Tibial artery (tissue), 4 donors: ENCODE data around the gene VSIG1.

Experiments used
- DNase-seq, 2 donors: peaks; one replicate each; pipeline ENCODE4 v3.0.0-alpha.2; 2019
- H3K27ac ChIP-seq, 2 donors: fragments of 200-600 bp; sonication (generic) in 1 of 2; 1 replicate in 1 of 2; 2 replicates in 1 of 2; pipeline ENCODE4 v1.5.1; 2018 to 2019; ENCODE audit warnings: mild to moderate bottlenecking in 1 of 2
- H3K27me3 ChIP-seq, 2 donors: fragments of 200-600 bp; sonication (generic) in 1 of 2; one replicate each; pipeline versions ENCODE4 v1.5.1 to v1.6.0; 2016 to 2019
- H3K36me3 ChIP-seq, 3 donors: fragments of 200-600 bp; sonication (generic) in 2 of 3; one replicate each; pipeline ENCODE4 v1.5.1; 2016 to 2019; ENCODE audit warnings: mild to moderate bottlenecking in 2 of 3
- H3K4me1 ChIP-seq, 4 donors: fragments of 200-600 bp; sonication (generic) in 2 of 4; 1 replicate in 3 of 4; 2 replicates in 1 of 4; pipeline ENCODE4 v1.5.1; 2016 to 2019
- H3K4me3 ChIP-seq, 2 donors: fragments of 200-600 bp; sonication (generic) in 1 of 2; 1 replicate in 1 of 2; 2 replicates in 1 of 2; pipeline ENCODE4 v1.5.1; 2018 to 2019; ENCODE audit warnings: mild to moderate bottlenecking in 2 of 2
- H3K9me3 ChIP-seq, 3 donors: fragments of 200-600 bp; sonication (generic) in 1 of 3; one replicate each; pipeline ENCODE4 v1.5.1; 2016 to 2019
- intact Hi-C: fragments of 100-400 bp; cut with DNase I; formaldehyde crosslinking; loops from one replicate; pipeline ENCODE4 v1.15.0; 2023; ENCODE audit warnings: low total_unique reads
- TF ChIP-seq, protein P1 (sequence below), 2 experiments: fragments of 200-600 bp in 1 of 2; fragments of 450-650 bp in 1 of 2; IDR thresholded peaks; one replicate each; pipeline ENCODE4 v1.5.1; 2017 to 2019; ENCODE audit warnings: antibody characterized with exemption in 2 of 2, mild to moderate bottlenecking in 1 of 2, moderate library complexity in 1 of 2

VSIG1 gene

DNA sequence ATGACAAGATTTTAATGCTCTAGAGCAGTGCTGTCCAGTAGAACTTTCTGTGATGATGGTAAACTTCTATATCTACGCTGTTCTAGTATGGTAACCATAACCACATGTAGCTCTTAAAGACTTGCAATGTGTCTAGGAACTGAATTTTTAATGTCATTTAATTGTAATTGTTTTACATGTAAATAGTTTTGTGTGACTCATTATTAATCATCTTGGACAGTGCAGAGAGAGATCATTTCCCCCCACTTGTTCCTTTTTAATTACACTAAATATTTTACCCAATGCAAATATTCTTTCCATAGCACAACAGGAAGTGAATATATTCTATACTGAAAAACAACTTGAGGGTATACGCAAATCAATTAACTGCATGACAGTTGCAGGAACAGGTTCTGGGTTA is 52.5 kb downstream of the VSIG1 start:
- H3K27ac ChIP-seq = no peak overlapping the region
- H3K4me3 ChIP-seq = no peak overlapping the region
- no peaks in the 10 kb centered on the region for H3K9me3 ChIP-seq
- H3K4me1 ChIP-seq = no peaks in the 10 kb centered on the region
- TF ChIP-seq, protein P1, sequence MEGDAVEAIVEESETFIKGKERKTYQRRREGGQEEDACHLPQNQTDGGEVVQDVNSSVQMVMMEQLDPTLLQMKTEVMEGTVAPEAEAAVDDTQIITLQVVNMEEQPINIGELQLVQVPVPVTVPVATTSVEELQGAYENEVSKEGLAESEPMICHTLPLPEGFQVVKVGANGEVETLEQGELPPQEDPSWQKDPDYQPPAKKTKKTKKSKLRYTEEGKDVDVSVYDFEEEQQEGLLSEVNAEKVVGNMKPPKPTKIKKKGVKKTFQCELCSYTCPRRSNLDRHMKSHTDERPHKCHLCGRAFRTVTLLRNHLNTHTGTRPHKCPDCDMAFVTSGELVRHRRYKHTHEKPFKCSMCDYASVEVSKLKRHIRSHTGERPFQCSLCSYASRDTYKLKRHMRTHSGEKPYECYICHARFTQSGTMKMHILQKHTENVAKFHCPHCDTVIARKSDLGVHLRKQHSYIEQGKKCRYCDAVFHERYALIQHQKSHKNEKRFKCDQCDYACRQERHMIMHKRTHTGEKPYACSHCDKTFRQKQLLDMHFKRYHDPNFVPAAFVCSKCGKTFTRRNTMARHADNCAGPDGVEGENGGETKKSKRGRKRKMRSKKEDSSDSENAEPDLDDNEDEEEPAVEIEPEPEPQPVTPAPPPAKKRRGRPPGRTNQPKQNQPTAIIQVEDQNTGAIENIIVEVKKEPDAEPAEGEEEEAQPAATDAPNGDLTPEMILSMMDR (IDR thresholded peaks at IDR 0.05) = no peak
- H3K36me3 ChIP-seq = no peaks in the 10 kb centered on the region
- intact Hi-C loops = no loop called here
- no peaks in the 10 kb centered on the region for H3K27me3 ChIP-seq
- DNase-seq = no peak

DNA sequence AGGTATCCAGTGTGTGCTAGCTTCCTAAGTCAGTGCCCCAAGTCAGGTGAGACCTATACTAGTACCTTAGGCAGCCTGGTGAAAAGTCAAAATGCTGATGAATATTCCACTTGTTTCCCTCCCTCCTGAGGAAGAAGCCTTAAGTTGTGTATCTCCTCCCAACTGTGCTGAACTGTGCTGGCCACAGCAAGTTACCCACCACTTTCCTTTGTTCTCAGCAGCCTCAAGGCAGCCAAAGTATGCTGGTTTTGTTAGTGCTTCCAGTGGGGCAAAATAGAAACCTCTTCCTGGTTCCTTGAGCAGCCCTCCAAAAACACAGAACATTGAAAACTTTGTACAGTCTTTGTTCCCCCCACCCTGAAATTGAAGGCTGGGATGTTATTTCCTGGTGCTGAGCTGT is 60.6 kb downstream of the VSIG1 start:
- TF ChIP-seq, protein P1 (IDR thresholded peaks at IDR 0.05) = no peak
- intact Hi-C loops = no loop called here
- H3K36me3 ChIP-seq = no peaks in the 10 kb centered on the region
- no peak overlapping the region for H3K27ac ChIP-seq
- H3K4me3 ChIP-seq = no peak overlapping the region
- no peaks in the 10 kb centered on the region for H3K4me1 ChIP-seq
- H3K27me3 ChIP-seq = no peaks in the 10 kb centered on the region
- DNase-seq = no peak
- peaks cover 0 to 5% (median 0%) of the 10 kb centered on the region in 3 donors for H3K9me3 ChIP-seq

DNA sequence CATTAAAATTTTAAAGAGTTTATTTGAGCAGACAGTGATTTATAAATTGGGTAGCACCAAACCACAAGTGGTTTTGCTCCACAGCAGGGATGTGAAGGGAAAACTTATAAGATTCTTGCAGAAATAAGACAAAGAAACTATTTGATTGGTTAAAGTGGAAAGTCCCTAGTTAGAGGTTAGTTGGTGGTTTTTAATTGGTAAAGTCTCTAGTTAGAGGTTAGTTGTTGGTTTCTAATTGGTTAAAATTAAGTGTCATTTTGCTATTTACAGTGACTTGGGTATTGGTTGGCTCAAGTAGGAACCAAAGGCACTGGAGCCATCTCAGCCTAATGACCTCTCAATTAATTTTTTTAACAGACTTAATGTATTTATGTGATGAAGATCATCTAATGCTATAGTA is 69.7 kb downstream of the VSIG1 start:
- H3K27me3 ChIP-seq = no peaks in the 10 kb centered on the region
- H3K4me1 ChIP-seq = no peaks in the 10 kb centered on the region
- no peaks in the 10 kb centered on the region for H3K9me3 ChIP-seq
- no peak for DNase-seq
- no peak overlapping the region for H3K4me3 ChIP-seq
- TF ChIP-seq, protein P1 (IDR thresholded peaks at IDR 0.05) = no peak
- H3K27ac ChIP-seq = no peak overlapping the region
- intact Hi-C loops = no loop called here
- no peaks in the 10 kb centered on the region for H3K36me3 ChIP-seq

DNA sequence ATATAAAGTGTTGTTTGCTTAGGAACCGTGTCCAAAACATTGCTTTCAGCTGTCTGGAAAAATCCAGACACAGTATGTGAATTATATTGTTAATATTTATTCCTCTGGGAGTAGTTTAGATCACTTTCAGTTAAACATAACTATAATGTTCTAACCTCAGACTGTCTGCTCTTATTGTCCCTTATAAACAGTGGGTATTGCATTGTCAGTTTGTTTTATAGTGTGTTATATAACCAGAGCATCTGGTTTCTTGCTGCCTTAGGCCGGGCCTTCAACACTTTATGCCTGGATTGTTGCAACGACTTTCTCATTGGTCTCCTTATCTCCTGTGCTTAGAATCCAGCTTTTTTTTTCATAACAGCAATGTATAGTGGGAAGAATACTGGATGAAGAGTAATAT is 73.1 kb downstream of the VSIG1 start:
- intact Hi-C loops = no loop called here
- H3K27ac ChIP-seq = no peak overlapping the region
- no peaks in the 10 kb centered on the region for H3K36me3 ChIP-seq
- TF ChIP-seq, protein P1 (IDR thresholded peaks at IDR 0.05) = no peak
- H3K9me3 ChIP-seq = no peaks in the 10 kb centered on the region
- H3K4me1 ChIP-seq = peaks cover 0 to 11% (median 0%) of the 10 kb centered on the region in 4 donors
- no peak overlapping the region for H3K4me3 ChIP-seq
- no peak for DNase-seq
- no peaks in the 10 kb centered on the region for H3K27me3 ChIP-seq

DNA sequence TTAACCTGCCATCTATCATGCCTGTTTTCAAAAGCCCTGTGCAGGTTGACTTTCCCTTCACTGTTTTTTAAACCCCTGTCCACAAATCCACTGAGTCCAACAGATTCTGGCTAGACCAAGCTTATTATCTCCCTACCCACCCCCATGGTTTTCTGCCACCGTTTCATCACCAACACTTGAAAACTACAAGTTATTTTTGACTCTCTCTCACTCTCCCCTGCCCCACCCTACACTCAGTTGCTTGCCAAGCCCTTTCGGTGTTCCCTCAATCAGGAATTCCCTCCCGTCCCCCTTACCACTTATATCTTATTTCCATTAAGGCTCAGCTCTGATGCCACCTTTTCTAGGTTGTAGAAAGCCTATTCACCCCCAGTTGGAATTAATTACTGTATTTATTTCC is 76.4 kb downstream of the VSIG1 start:
- DNase-seq = no peak
- no peaks in the 10 kb centered on the region for H3K9me3 ChIP-seq
- no peak overlapping the region for H3K4me3 ChIP-seq
- no peak overlapping the region for H3K27ac ChIP-seq
- TF ChIP-seq, protein P1 (IDR thresholded peaks at IDR 0.05) = no peak
- intact Hi-C loops = no loop called here
- no peaks in the 10 kb centered on the region for H3K36me3 ChIP-seq
- peaks cover 0 to 11% (median 0%) of the 10 kb centered on the region in 4 donors for H3K4me1 ChIP-seq
- H3K27me3 ChIP-seq = no peaks in the 10 kb centered on the region

DNA sequence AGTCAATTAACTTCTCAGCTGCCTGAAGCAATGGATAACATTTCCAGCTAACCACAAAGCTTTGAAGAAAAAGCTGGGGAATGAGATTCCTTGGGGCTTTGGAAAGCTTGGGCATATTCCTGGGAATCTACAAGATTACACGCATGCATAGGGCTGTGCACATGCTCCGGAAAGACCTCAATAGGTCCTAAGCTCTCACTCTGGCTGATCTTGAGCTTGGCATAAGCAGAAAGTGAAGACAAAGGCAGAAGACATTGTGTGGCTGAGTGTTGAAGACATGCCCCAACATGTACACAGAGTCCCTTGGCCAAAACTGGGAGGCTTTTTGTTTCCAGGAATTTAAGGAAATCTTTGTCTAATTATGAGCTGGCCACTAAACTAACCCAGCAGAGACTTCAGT is 77.9 kb downstream of the VSIG1 start:
- no peak for DNase-seq
- TF ChIP-seq, protein P1 (IDR thresholded peaks at IDR 0.05) = no peak
- Histone ChIP-seq H3K9me3 (no peaks in the 10 kb centered on the region), H3K4me3 (no peak overlapping the region), H3K4me1 (peaks cover 0 to 11% (median 0%) of the 10 kb centered on the region in 4 donors), H3K27me3 (no peaks in the 10 kb centered on the region), H3K36me3 (no peaks in the 10 kb centered on the region), H3K27ac (no peak overlapping the region)
- intact Hi-C loops = no loop called here
